DND-41 (cell line): Measurements from ENCODE around the gene PLEKHG1.

ENCODE experiments used
- EZH2 ChIP-seq: IDR thresholded peaks from 3 replicates; pipeline ENCODE4 v1.6.1; 2012; ENCODE audit warnings: borderline replicate concordance, low read depth, mild to moderate bottlenecking, moderate library complexity, low read length, inconsistent platforms; ENCODE audit not compliant: severe bottlenecking
- TF ChIP-seq, protein P1 (sequence below): IDR thresholded peaks from 2 replicates; pipeline ENCODE4 v1.5.1; 2012; ENCODE audit warnings: borderline replicate concordance, low read length, moderate library complexity, mild to moderate bottlenecking; ENCODE audit not compliant: poor library complexity, severe bottlenecking; ENCODE audit errors: extremely low read depth

DNA sequence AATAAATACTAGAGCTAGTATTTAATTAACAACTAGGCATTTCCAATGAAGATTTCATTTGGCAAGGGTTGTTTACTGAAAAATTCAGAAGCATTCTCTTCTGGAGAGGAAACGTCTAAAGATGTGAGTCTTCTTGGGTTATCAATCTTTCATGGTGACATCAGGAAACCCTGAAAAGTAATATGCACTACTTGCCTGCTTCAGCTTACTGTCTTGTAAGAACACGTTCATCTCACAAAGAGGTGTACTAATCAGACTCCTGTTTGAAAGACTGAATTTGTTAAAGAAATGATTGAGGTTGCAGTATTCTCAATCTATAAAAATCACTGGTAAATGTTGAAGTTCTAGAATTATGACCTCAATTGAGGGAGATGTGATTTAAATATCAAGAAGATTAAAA lies 16.9 kb downstream of the PLEKHG1 start:
- TF ChIP-seq, protein P1, sequence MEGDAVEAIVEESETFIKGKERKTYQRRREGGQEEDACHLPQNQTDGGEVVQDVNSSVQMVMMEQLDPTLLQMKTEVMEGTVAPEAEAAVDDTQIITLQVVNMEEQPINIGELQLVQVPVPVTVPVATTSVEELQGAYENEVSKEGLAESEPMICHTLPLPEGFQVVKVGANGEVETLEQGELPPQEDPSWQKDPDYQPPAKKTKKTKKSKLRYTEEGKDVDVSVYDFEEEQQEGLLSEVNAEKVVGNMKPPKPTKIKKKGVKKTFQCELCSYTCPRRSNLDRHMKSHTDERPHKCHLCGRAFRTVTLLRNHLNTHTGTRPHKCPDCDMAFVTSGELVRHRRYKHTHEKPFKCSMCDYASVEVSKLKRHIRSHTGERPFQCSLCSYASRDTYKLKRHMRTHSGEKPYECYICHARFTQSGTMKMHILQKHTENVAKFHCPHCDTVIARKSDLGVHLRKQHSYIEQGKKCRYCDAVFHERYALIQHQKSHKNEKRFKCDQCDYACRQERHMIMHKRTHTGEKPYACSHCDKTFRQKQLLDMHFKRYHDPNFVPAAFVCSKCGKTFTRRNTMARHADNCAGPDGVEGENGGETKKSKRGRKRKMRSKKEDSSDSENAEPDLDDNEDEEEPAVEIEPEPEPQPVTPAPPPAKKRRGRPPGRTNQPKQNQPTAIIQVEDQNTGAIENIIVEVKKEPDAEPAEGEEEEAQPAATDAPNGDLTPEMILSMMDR: no peak
- TF ChIP-seq EZH2: no peak
